H1 (cell line): ENCODE measurements around the gene CFAP97D2.

Experiments used
- CTCF ChIP-seq, 3 experiments: IDR thresholded peaks; 1 replicate in 2 of 3; 2 replicates in 1 of 3; pipeline versions ENCODE4 v1.5.1 to v1.6.1; 2011; ENCODE audit warnings: low read length in 3 of 3, mild to moderate bottlenecking in 3 of 3, inconsistent platforms in 2 of 3, low read depth in 1 of 3, moderate library complexity in 1 of 3; ENCODE audit not compliant: insufficient read depth in 1 of 3; ENCODE audit errors: control extremely low read depth in 1 of 3
- EP300 ChIP-seq, 2 experiments: IDR thresholded peaks; 1 replicate in 1 of 2; 2 replicates in 1 of 2; pipeline ENCODE4 v1.6.1; 2011 to 2012; ENCODE audit warnings: low read depth in 2 of 2, low read length in 2 of 2, mild to moderate bottlenecking in 2 of 2, borderline replicate concordance in 1 of 2, inconsistent platforms in 1 of 2, moderate library complexity in 1 of 2
- EZH2 ChIP-seq: fragments of 200-600 bp; sonication (generic); IDR thresholded peaks from 2 replicates; pipeline ENCODE4 v1.7.1; 2012; ENCODE audit warnings: low read depth, mild to moderate bottlenecking, moderate library complexity, low read length, inconsistent platforms; ENCODE audit not compliant: severe bottlenecking
- FOSL1 ChIP-seq: IDR thresholded peaks from 2 replicates; pipeline ENCODE4 v1.6.1; 2011; ENCODE audit warnings: mild to moderate bottlenecking, low read depth, low read length, moderate library complexity; ENCODE audit not compliant: insufficient read depth
- MAX ChIP-seq: IDR thresholded peaks from 2 replicates; pipeline ENCODE4 v1.6.1; 2012; ENCODE audit warnings: inconsistent platforms
- POLR2A ChIP-seq, 2 experiments: IDR thresholded peaks; 1 replicate in 1 of 2; 2 replicates in 1 of 2; pipeline ENCODE4 v1.6.1; 2011; ENCODE audit warnings: low read depth in 2 of 2, low read length in 2 of 2, mild to moderate bottlenecking in 2 of 2; ENCODE audit errors: control extremely low read depth in 1 of 2
- POLR2AphosphoS5 ChIP-seq: IDR thresholded peaks from 2 replicates; pipeline ENCODE4 v1.6.1; 2011; ENCODE audit warnings: low read depth, low read length
- TAF7 ChIP-seq: optimal IDR thresholded peaks from 2 replicates; pipeline ENCODE3; 2011; ENCODE audit warnings: low read depth, mild to moderate bottlenecking, inconsistent platforms, low read length, moderate library complexity, borderline replicate concordance
- ZNF274 ChIP-seq: IDR thresholded peaks from 2 replicates; pipeline ENCODE4 v1.7.0; 2012; ENCODE audit warnings: low read length, borderline replicate concordance; ENCODE audit errors: extremely low read depth

GRCh38 chr13:114230575-114230974 lies 51.5 kb downstream of the CFAP97D2 start:
- no peak for TF ChIP-seq POLR2A (IDR thresholded peaks at IDR 0.05; ENCODE audit: control extremely low read depth in 1 of 2, low read depth in 2 of 2, low read length in 2 of 2)
- no peak for TF ChIP-seq FOSL1
- TF ChIP-seq POLR2AphosphoS5 = no peak
- no peak for TF ChIP-seq CTCF (IDR thresholded peaks at IDR 0.05; ENCODE audit: control extremely low read depth in 1 of 3, insufficient read depth in 1 of 3, low read depth in 1 of 3, low read length in 3 of 3)
- no peak for TF ChIP-seq EZH2
- no peak for TF ChIP-seq EP300 (IDR thresholded peaks at IDR 0.05; ENCODE audit: borderline replicate concordance in 1 of 2, low read depth in 2 of 2, low read length in 2 of 2)
- TF ChIP-seq ZNF274 = no peak
- TF ChIP-seq MAX = no peak
- no peak for TF ChIP-seq TAF7
